Choroid plexus epithelial cell (primary cell): ENCODE data around the gene RUNX1.

Experiments used
- DNase-seq: peaks from one replicate; pipeline ENCODE4 v3.0.0-alpha.2; 2010; ENCODE audit warnings: low read depth
- H3K4me3 ChIP-seq: 2 replicates; pipeline ENCODE4 v1.5.1; 2011; ENCODE audit warnings: low read depth, mild to moderate bottlenecking, control low read depth, low read length, moderate library complexity
- TF ChIP-seq, protein P1 (sequence below): conservative IDR thresholded peaks from 2 replicates; pipeline ENCODE4 v1.5.1; 2011; ENCODE audit warnings: low read depth, mild to moderate bottlenecking, control low read depth, inconsistent platforms, low read length, moderate library complexity

RUNX1 gene

DNA sequence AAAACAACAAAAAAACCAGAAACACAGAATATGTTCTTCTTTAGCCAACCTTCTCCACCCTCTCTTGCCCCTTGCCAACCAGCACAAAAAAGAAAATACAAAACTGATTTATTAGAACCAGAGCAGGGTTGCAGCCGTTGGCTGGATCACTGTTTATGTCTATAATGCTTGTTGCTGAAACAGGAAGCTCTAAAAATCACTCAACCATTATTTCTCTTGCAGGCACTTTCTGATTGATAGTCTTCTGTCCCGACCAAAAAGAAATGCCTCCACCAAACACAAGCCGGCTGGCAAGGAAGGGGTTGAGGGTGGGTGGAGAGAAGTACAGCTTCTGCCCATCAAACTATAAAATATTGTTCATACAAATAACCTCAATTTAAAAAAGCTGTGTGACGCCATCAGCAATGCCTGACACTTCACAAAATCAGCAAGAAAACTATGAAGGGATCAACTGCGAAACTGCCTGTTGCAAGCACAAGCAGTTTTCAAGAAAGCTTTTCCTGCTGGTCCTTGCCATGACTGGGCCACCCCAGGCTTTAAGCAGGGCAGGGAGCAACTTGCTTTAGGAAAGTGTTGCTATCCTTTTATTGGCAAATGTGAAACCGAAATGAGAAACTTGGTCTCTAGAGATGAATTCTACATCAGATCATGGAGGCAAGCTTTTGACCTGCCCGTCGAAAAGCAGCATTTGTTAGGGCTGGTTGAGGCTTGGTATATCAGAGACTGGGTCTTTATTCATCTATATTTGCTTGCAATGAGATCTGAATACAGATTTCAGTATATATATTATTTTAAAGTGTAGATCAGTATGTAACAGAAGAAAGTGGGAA lies 174.2 kb downstream of the RUNX1 start:
- H3K4me3 ChIP-seq, result no peak overlapping the region
- DNase-seq, result no peak
- TF ChIP-seq, protein P1, sequence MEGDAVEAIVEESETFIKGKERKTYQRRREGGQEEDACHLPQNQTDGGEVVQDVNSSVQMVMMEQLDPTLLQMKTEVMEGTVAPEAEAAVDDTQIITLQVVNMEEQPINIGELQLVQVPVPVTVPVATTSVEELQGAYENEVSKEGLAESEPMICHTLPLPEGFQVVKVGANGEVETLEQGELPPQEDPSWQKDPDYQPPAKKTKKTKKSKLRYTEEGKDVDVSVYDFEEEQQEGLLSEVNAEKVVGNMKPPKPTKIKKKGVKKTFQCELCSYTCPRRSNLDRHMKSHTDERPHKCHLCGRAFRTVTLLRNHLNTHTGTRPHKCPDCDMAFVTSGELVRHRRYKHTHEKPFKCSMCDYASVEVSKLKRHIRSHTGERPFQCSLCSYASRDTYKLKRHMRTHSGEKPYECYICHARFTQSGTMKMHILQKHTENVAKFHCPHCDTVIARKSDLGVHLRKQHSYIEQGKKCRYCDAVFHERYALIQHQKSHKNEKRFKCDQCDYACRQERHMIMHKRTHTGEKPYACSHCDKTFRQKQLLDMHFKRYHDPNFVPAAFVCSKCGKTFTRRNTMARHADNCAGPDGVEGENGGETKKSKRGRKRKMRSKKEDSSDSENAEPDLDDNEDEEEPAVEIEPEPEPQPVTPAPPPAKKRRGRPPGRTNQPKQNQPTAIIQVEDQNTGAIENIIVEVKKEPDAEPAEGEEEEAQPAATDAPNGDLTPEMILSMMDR, result no peak

DNA sequence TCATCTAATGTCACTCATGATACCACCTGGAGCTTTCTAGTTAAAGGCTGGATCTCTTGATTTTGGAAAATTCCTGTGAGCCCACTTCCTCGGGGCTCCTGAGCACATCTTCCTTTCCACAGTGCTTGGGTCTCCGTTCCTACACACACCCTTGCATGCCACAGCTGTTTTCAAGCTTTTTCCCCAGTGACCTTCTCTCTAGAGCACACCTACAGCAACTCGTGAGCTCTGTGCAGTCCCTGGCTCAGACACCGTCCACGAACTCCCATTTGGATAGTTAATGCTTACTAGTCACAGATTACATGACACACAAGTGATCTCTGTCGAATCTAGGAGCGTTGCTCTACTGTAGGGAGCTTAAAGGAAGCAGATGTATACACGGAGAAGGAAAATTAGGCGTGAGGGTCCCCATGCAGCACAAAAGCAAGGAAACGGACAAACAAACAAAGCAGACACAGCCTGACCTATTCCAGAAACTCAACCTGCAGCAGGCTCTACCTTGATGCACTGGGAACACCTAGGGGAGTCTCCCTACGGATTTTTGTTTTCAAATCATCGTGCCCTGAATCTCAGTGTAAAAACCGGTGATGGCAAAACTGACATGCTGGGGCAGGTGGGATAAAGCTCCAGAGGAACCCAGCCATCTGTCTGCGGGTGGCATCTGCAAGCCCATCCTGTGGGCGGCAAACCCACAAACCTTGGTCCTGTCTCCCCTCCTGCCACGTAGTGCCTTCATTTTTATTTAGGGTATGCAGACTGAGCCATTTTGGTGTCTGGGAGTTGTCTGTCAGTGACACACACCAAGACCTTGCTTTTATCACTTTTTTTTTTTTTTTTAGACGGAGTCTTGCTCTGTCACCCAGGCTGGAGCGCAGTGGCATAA lies 177.8 kb downstream of the RUNX1 start:
- H3K4me3 ChIP-seq, result no peak overlapping the region
- DNase-seq, result no peak
- TF ChIP-seq, protein P1, result no peak

DNA sequence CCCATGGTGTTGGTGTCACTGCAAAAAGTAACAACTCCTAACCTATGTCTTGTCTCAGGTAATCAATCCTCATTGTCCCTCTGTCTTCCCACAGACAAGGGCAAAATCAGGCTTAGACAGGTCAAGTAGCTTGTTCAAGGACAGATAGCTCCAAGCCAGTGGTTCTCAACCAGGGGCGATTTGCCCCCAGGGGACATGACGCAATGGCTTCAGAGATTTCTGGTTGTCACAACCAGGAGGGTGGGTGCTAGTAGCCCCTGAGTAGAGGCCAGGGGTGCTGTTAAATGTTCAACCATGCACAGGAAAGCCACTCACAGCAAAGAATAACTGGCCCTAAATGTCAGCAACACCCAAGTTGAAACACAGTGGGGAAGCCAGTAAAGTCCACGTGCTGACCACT lies 178.9 kb downstream of the RUNX1 start:
- DNase-seq, result no peak
- H3K4me3 ChIP-seq, result no peak overlapping the region

DNA sequence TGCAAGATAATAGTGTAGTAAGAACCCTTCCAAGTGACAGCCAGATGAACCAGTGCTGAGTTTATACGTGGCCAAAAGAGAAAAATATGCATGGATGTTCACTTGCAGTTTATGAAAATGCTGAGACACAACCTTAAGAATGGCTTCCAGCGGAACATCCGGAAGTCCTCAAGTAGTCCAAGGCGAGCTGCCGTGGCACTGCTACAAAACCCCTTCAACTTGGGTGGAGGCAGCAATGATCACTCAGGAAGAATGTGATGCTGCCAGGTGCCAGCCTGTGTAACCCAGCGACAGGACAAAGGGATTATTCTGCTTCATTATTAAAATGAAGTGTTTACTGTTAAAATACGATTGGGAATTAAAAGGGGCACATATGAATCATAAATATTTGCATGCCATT lies 179.6 kb downstream of the RUNX1 start:
- TF ChIP-seq, protein P1, result no peak
- DNase-seq, result no peak
- no peak overlapping the region for H3K4me3 ChIP-seq

More for the DNA sequence above, 178.9 kb downstream of the RUNX1 start:
- TF ChIP-seq, protein P1, result no peak

DNA sequence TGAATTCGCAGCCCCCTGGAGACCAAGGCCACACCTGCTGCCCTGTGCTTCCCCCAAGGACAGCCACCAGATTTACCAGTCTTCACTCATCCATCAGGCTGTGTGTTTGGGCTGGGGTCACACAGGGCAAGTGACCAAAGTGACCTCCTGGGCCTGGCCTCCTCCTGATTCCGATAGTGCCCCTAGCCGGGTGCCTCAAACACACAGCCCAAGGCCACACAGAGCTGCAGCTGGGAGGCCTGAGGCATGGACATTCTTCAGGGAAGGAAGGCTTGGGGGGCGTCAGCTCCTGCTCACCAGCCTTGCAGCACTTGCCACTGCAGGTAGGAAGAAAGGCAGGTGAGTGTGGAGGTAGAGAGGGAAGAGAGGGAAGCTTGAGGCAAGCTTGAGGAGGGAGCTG lies 181.3 kb downstream of the RUNX1 start:
- H3K4me3 ChIP-seq, result no peak overlapping the region
- TF ChIP-seq, protein P1, result no peak
- DNase-seq, result no peak

DNA sequence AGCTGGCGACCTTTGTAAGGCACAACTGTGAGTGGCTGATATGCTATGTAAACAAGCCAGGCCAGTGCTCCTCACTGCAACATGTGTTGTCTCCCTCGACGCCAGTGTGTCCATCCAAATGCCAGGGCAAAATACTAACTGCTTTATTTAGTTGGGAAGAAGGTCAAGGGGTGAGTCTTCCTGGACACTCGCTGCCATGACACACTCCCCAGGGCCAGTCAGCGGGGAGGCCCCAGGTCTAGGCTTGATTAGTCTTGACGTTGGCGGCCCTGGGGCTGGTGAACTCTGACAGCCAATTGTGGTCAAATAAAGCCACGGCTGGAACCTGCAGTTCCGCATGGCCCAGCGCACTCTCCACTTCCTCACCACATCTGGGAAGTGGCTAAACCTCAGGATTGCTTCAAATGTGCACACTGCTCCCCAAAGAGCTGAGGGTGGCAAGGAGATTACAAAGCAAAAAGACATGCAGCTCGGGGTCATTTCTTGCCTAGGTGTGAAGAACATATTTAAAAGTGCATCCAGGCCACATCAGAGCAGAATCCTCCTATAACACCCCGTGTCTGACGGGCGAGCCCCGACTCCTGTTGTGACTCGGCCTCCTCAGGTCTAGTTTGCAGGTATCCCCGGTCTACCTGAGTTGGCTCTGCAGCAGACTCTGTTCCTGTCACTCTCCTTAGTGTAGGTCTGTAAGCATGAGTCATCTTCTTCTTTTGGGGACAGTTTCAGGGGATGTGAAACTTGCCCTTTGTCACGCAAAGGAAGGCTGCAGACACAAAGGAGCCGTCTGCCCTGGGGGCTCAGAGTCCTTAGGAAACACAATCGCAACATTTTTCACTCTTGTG lies 183.5 kb downstream of the RUNX1 start:
- peak; percentile 66 for DNase-seq
- H3K4me3 ChIP-seq, result no peak overlapping the region
- TF ChIP-seq, protein P1, result no peak
